ENCODE data around the gene PHF1. TPM values are rescaled to one million over a fixed set of nuclear protein-coding genes. Genes with fewer than 3 reads are reported as not detected.
A peak's percentile ranks its signal among the peaks of the same experiment; 100 is the strongest.

The PHF1 gene
- total RNA-seq, 2 donors from 2014 or later: 27.5 to 156 TPM

- Mint-ChIP-seq H3K36me3 (peaks cover 0 to 17% of the 10 kb centered on the region in 2 donors), H3K27ac (no peak overlapping the region), H3K9me3 (no peaks in the 10 kb centered on the region)
- ATAC-seq: no peak
- DNase-seq (ENCODE audit: low spot score in 2 of 2): no peak
Observed at GRCh38 chr6:33433544-33434191, 22.9 kb downstream of the PHF1 start.

GRCh38 chr6:33434961-33435360, 24.1 kb downstream of the PHF1 start:
- Mint-ChIP-seq H3K27ac (no peak overlapping the region), H3K36me3 (peaks cover 0 to 24% of the 10 kb centered on the region in 2 donors), H3K9me3 (no peaks in the 10 kb centered on the region)
- DNase-seq (ENCODE audit: low spot score in 2 of 2) (no peak), ATAC-seq (no peak)

- DNase-seq (ENCODE audit: low spot score in 2 of 2) (no peak), ATAC-seq (no peak)
- Mint-ChIP-seq H3K36me3 (peaks cover 0 to 17% of the 10 kb centered on the region in 2 donors), H3K9me3 (no peaks in the 10 kb centered on the region), H3K27ac (no peak overlapping the region)
Observed at GRCh38 chr6:33437666-33438065, 26.9 kb downstream of the PHF1 start.

DNA sequence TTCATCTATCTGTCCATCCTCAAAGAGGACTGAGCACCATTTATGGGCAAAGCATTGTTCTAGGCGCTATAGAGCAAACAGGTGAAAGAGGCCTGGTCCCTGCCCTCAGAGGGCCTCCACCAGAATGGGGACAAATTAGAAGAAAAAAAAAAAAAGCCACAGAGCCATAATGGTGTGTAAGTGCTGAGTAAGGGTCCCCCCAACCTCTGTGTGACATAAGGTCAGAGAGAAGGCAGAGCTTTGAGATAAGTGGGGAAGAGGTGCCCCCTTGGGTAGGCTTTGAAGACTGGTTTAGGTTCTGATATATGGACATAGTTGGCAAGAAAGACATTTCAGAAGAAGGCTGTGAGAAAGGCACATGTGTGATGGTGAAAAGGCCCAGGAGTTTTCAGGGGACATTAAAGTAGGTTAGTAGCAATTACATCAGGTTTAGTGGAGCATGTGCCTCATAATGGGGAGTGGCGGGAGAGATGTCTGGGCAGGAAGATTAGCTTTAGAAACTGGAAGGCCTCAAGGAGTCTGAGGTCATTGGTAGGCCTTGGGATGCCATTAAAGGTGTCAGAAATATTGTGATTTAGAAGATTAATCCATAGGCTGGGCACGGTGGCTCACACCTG, 28.3 kb downstream of the PHF1 start:
- DNase-seq (ENCODE audit: low spot score in 2 of 2) (no peak), ATAC-seq (no peak)
- Mint-ChIP-seq H3K36me3 (peaks cover 0 to 15% of the 10 kb centered on the region in 2 donors), H3K9me3 (no peaks in the 10 kb centered on the region), H3K27ac (peak overlapping the region; percentile 41 to 51)

- H3K36me3 Mint-ChIP-seq: peaks cover 0 to 15% of the 10 kb centered on the region in 2 donors
- no peaks in the 10 kb centered on the region for H3K9me3 Mint-ChIP-seq
- peak overlapping the region; percentile 51 to 94 for H3K27ac Mint-ChIP-seq
- ATAC-seq (no peak), DNase-seq (ENCODE audit: low spot score in 2 of 2) (no peak)
Observed at GRCh38 chr6:33439956-33440648, 29.3 kb downstream of the PHF1 start.

- no peak for ATAC-seq
- Mint-ChIP-seq H3K27ac (peak overlapping the region; percentile 25 to 51), H3K36me3 (peaks cover 0 to 15% of the 10 kb centered on the region in 2 donors), H3K9me3 (no peaks in the 10 kb centered on the region)
- no peak for DNase-seq (ENCODE audit: low spot score in 2 of 2)
Observed at GRCh38 chr6:33440649-33441309, 30.0 kb downstream of the PHF1 start.

DNA sequence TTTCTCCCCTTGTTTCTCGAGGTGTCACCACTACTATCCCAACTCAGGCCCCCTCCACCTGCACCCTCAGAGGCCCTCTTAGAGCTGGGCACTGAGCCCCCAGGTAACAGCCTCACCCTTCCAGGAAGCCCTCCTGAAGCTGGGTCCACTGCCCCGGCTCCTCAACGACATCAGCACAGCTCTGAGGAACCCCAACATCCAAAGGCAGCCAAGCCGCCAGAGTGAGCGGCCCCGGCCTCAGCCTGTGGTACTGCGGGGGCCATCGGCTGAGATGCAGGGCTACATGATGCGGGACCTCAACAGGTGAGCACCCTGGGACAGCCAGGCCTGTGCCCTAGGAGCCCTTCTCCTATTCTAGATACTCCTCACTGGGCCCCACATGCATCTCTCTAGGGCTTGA, 30.6 kb downstream of the PHF1 start:
- DNase-seq (ENCODE audit: low spot score in 2 of 2): no peak
- no peak for ATAC-seq
- Mint-ChIP-seq H3K36me3 (peaks cover 0 to 15% of the 10 kb centered on the region in 2 donors), H3K9me3 (no peaks in the 10 kb centered on the region), H3K27ac (peak overlapping the region in 1 of 2 donors; percentile 2)

- no peaks in the 10 kb centered on the region for H3K9me3 Mint-ChIP-seq
- H3K27ac Mint-ChIP-seq: peak overlapping the region; percentile 69 to 80
- H3K36me3 Mint-ChIP-seq: peaks cover 0 to 8% of the 10 kb centered on the region in 2 donors
- ATAC-seq (no peak), DNase-seq (ENCODE audit: low spot score in 2 of 2) (no peak)
Observed at GRCh38 chr6:33442283-33442682, 31.5 kb downstream of the PHF1 start.

GRCh38 chr6:33443025-33443424, 32.2 kb downstream of the PHF1 start:
- no peaks in the 10 kb centered on the region for H3K9me3 Mint-ChIP-seq
- peaks cover 0 to 8% of the 10 kb centered on the region in 2 donors for H3K36me3 Mint-ChIP-seq
- DNase-seq (ENCODE audit: low spot score in 2 of 2) (no peak), ATAC-seq (no peak)
- peak overlapping the region in 1 of 2 donors; percentile 72 for H3K27ac Mint-ChIP-seq

DNA sequence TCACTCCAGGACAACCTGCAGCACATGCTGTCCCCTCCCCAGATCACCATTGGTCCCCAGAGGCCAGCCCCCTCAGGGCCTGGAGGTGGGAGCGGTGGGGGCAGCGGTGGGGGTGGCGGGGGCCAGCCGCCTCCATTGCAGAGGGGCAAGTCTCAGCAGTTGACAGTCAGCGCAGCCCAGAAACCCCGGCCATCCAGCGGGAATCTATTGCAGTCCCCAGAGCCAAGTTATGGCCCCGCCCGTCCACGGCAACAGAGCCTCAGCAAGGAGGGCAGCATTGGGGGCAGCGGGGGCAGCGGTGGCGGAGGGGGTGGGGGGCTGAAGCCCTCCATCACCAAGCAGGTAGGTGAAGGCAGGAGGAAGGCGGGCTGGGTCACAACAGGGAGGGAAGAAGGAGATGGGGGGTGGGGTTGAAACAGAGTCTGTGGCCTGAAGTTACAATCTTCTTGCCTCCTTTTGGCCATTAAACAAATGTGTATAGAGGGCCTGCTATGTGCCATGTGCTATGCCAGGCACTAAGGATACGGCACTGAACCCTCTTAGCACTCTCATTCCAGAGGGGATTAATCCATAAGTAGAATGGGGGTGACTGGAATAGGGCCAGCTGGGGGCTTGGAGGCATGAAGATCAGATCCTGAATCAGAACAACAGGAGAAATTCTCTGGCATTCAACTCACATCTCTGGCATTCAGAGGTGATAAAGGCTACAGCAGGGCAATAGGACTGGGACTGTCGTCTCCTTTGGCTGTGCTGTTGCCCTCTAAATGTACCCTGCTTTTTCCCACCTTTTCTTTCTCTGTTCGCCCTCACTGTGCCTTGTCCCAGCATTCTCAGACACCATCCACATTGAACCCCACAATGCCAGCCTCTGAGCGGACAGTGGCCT, 33.0 kb downstream of the PHF1 start:
- no peak for ATAC-seq
- no peak for DNase-seq (ENCODE audit: low spot score in 2 of 2)
- Mint-ChIP-seq H3K36me3 (peaks cover 0 to 5% of the 10 kb centered on the region in 2 donors), H3K9me3 (no peaks in the 10 kb centered on the region), H3K27ac (peak overlapping the region in 1 of 2 donors; percentile 92)

GRCh38 chr6:33445119-33445603, 34.3 kb downstream of the PHF1 start:
- ATAC-seq: no peak
- Mint-ChIP-seq H3K9me3 (no peaks in the 10 kb centered on the region), H3K36me3 (no peaks in the 10 kb centered on the region), H3K27ac (peak overlapping the region in 1 of 2 donors; percentile 52)
- no peak for DNase-seq (ENCODE audit: low spot score in 2 of 2)

- Mint-ChIP-seq H3K27ac (peak overlapping the region; percentile 25 to 48), H3K36me3 (no peaks in the 10 kb centered on the region), H3K9me3 (no peaks in the 10 kb centered on the region)
- DNase-seq (ENCODE audit: low spot score in 2 of 2): no peak
- no peak for ATAC-seq
Observed at GRCh38 chr6:33446356-33446755, 35.5 kb downstream of the PHF1 start.

- Mint-ChIP-seq H3K9me3 (no peaks in the 10 kb centered on the region), H3K36me3 (peaks cover 5 to 6% of the 10 kb centered on the region in 2 donors), H3K27ac (no peak overlapping the region)
- ATAC-seq (no peak), DNase-seq (ENCODE audit: low spot score in 2 of 2) (no peak)
Observed at GRCh38 chr6:33450434-33450833, 39.6 kb downstream of the PHF1 start.

- H3K27ac Mint-ChIP-seq: no peak overlapping the region
- peaks cover 7 to 8% of the 10 kb centered on the region in 2 donors for H3K36me3 Mint-ChIP-seq
- no peaks in the 10 kb centered on the region for H3K9me3 Mint-ChIP-seq
- ATAC-seq: no peak
- no peak for DNase-seq (ENCODE audit: low spot score in 2 of 2)
Observed at GRCh38 chr6:33451606-33452005, 40.8 kb downstream of the PHF1 start.

DNA sequence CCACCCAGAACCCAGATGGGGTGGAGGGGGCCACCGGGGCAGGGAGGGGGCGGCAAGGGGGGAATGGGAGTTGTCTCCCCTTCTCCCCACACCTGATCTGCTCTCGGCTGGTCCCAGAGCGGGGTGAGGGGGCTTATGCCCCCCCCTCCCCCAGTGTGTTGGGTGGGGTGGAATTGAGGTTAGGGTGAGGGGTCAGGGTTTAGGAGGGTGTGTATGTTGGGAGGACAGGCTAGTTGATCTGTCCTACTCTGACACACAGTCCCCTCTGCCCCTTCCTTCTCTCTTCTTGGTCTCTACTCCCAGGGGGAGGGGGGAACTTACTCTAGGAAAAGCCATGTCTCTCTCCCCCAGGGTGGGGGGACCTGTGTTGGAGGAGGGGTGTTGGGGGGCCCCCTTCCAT, 41.7 kb downstream of the PHF1 start:
- Mint-ChIP-seq H3K27ac (peak overlapping the region; percentile 70 to 94), H3K9me3 (no peaks in the 10 kb centered on the region), H3K36me3 (peaks cover 7 to 8% of the 10 kb centered on the region in 2 donors)
- ATAC-seq: no peak
- DNase-seq (ENCODE audit: low spot score in 2 of 2): no peak

GRCh38 chr6:33453393-33454008, 42.7 kb downstream of the PHF1 start:
- no peak for DNase-seq (ENCODE audit: low spot score in 2 of 2)
- Mint-ChIP-seq H3K27ac (peak overlapping the region; percentile 90 to 94), H3K36me3 (peaks cover 7 to 8% of the 10 kb centered on the region in 2 donors), H3K9me3 (no peaks in the 10 kb centered on the region)
- no peak for ATAC-seq

All from activated naive CD4-positive, alpha-beta T cell treated with anti-CD3 and anti-CD28 coated beads, Interleukin-2, amount 50 U/mL, for 72 hours (primary cell).